Neural progenitor cell (in vitro differentiated cells): ENCODE data around the gene FSTL5. TPM values are rescaled to one million over a fixed set of nuclear protein-coding genes. Genes with fewer than 3 reads are reported as not detected.

Source experiments
- DNase-seq: peaks from one replicate; pipeline ENCODE4 v3.0.0-alpha.2; 2016; ENCODE audit warnings: low spot score
- H2AFZ ChIP-seq: fragments of 200-600 bp; sonication (generic); replicated peaks from 2 replicates; pipeline ENCODE4 v1.6.1; 2016; ENCODE audit warnings: antibody characterized with exemption
- H3F3A ChIP-seq: fragments of 200-600 bp; sonication (generic); 2 replicates; pipeline ENCODE4 v1.6.1; 2016; ENCODE audit warnings: antibody characterized with exemption, low read depth
- H3K27ac ChIP-seq: fragments of 200-600 bp; sonication (generic); 2 replicates; pipeline ENCODE4 v1.5.1; 2016; ENCODE audit warnings: mild to moderate bottlenecking
- H3K27me3 ChIP-seq: fragments of 200-600 bp; sonication (generic); 2 replicates; pipeline ENCODE4 v1.6.1; 2016; ENCODE audit warnings: mild to moderate bottlenecking, moderate library complexity
- H3K36me3 ChIP-seq: fragments of 200-600 bp; sonication (generic); 2 replicates; pipeline ENCODE4 v1.5.1; 2016
- H3K4me1 ChIP-seq: fragments of 200-600 bp; sonication (generic); 2 replicates; pipeline ENCODE4 v1.6.1; 2016; ENCODE audit warnings: mixed run types
- H3K4me2 ChIP-seq: fragments of 200-600 bp; sonication (generic); 2 replicates; pipeline ENCODE4 v1.6.1; 2016
- H3K4me3 ChIP-seq: fragments of 200-600 bp; sonication (generic); 2 replicates; pipeline ENCODE4 v1.5.1; 2016
- H3K79me2 ChIP-seq: fragments of 200-600 bp; sonication (generic); 2 replicates; pipeline ENCODE4 v1.6.1; 2016; ENCODE audit warnings: low read depth
- H3K9ac ChIP-seq: fragments of 200-600 bp; sonication (generic); 2 replicates; pipeline ENCODE4 v1.6.1; 2016
- H3K9me3 ChIP-seq: fragments of 200-600 bp; sonication (generic); 2 replicates; pipeline ENCODE4 v1.5.1; 2016; ENCODE audit warnings: low read depth
- H4K20me1 ChIP-seq: fragments of 200-600 bp; sonication (generic); 2 replicates; pipeline ENCODE4 v1.6.1; 2016; ENCODE audit warnings: low read depth
- H3K27ac Mint-ChIP-seq: 3 replicates; pipeline ENCODE4 v1.8.0; 2021; ENCODE audit warnings: mixed read lengths
- H3K27me3 Mint-ChIP-seq: 2 replicates; pipeline ENCODE4 v1.8.0; 2022; ENCODE audit warnings: low read depth, mild to moderate bottlenecking, inconsistent platforms, moderate library complexity, mixed read lengths; ENCODE audit not compliant: insufficient read depth
- H3K36me3 Mint-ChIP-seq: 3 replicates; pipeline ENCODE4 v1.8.0; 2021; ENCODE audit warnings: mixed read lengths
- H3K4me1 Mint-ChIP-seq: 3 replicates; pipeline ENCODE4 v1.8.0; 2021; ENCODE audit warnings: mixed read lengths
- H3K4me3 Mint-ChIP-seq: 3 replicates; pipeline ENCODE4 v1.8.0; 2021; ENCODE audit warnings: mild to moderate bottlenecking, moderate library complexity, mixed read lengths
- H3K9me3 Mint-ChIP-seq: 3 replicates; pipeline ENCODE4 v1.8.0; 2020; ENCODE audit warnings: mixed read lengths
- EZH2 ChIP-seq: fragments of 200-600 bp; sonication (generic); IDR thresholded peaks from 2 replicates; pipeline ENCODE4 v1.6.1; 2017; ENCODE audit warnings: antibody characterized with exemption, mild to moderate bottlenecking, moderate library complexity
- EZH2phosphoT487 ChIP-seq: fragments of 200-600 bp; sonication (generic); IDR thresholded peaks from 2 replicates; pipeline ENCODE4 v1.6.1; 2017; ENCODE audit warnings: antibody characterized with exemption
- total RNA-seq: library from RNA; depleted of rRNA; stranded (reverse); fragments of >200 nt; gene quantifications from 2 replicates; pipeline ENCODE4 v1.2.3, GENCODE V29; 2015; ENCODE audit warnings: low replicate concordance
- TF ChIP-seq, protein P1 (sequence below): fragments of 200-600 bp; sonication (generic); IDR thresholded peaks from 2 replicates; pipeline ENCODE4 v1.5.1; 2017; ENCODE audit warnings: antibody characterized with exemption, mild to moderate bottlenecking

FSTL5 gene
- total RNA-seq, 1 donor from 2014 or later, result not detected

DNA sequence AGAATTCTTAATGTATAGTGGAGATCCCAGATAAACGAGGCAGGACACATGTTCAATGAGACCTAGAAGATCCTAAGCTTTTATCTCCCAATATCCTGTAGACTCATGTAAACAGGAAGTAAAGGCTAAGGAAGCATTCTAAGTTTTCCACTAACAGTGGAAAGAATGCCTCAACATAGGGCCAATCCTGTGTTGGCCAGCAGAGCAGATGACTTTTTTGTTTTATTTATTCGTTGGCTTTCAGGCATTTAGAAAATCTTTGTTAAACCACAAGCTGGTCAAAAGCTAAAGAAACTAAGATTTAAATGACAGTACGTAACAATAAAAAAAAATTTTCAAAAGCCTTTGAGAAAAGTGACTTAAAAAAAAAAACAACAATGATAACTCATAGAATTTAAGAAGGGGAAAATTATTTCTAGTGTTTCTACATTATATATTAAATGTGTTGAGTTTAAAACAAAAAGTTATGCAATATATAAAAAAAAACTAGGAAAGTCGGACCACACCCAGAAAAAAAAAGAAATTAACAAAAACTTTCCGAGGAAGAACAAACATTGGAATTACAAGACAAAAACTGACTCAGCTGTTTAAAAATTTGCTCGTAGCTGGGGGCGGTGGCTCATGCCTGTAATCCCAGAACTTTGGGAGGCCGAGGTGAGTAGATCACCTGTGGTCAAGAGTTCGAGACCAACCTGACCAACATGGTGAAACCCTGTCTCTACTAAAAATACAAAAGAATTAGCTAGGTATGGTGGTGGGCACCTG, 759.3 kb downstream of the FSTL5 start:
- Mint-ChIP-seq H3K27ac (no peak overlapping the region), H3K36me3 (no peaks in the 10 kb centered on the region), H3K27me3 (peaks cover 4% of the 10 kb centered on the region), H3K4me3 (no peak overlapping the region), H3K4me1 (no peaks in the 10 kb centered on the region), H3K9me3 (peaks cover 2% of the 10 kb centered on the region)
- Histone ChIP-seq H3K79me2 (no peaks in the 10 kb centered on the region), H3K4me1 (no peaks in the 10 kb centered on the region), H3K9ac (no peak overlapping the region), H3K9me3 (no peaks in the 10 kb centered on the region), H3K4me3 (no peak overlapping the region), H3K4me2 (no peak overlapping the region), H3K27me3 (no peaks in the 10 kb centered on the region), H3K27ac (no peak overlapping the region), H3F3A (no peaks in the 10 kb centered on the region), H4K20me1 (no peaks in the 10 kb centered on the region), H2AFZ (no peak overlapping the region), H3K36me3 (no peaks in the 10 kb centered on the region)
- DNase-seq, result no peak
- TF ChIP-seq EZH2phosphoT487 (no peak), EZH2 (no peak)
- TF ChIP-seq, protein P1, sequence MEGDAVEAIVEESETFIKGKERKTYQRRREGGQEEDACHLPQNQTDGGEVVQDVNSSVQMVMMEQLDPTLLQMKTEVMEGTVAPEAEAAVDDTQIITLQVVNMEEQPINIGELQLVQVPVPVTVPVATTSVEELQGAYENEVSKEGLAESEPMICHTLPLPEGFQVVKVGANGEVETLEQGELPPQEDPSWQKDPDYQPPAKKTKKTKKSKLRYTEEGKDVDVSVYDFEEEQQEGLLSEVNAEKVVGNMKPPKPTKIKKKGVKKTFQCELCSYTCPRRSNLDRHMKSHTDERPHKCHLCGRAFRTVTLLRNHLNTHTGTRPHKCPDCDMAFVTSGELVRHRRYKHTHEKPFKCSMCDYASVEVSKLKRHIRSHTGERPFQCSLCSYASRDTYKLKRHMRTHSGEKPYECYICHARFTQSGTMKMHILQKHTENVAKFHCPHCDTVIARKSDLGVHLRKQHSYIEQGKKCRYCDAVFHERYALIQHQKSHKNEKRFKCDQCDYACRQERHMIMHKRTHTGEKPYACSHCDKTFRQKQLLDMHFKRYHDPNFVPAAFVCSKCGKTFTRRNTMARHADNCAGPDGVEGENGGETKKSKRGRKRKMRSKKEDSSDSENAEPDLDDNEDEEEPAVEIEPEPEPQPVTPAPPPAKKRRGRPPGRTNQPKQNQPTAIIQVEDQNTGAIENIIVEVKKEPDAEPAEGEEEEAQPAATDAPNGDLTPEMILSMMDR, result no peak

DNA sequence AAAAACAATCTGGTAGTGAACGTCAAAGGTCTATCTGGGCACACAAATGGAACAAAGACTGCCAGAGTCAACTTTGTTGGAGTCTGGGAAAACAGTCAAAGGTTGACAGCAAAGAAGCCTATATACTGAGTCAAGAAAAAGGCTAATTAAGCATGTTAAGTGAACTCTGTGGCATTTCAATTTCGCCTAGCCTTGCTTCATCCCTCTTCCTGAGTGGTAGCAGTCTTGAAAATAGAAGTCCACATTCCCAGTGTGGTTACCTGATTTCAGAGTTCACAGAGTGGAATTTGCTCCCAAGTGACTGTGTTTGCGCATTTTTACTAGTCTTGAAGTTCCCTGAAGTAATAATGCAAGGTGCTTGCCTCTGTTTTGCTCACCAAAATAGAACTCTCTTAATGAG, 760.0 kb downstream of the FSTL5 start:
- Histone ChIP-seq H3K27ac (no peak overlapping the region), H3K79me2 (no peaks in the 10 kb centered on the region), H3K27me3 (no peaks in the 10 kb centered on the region), H3K9ac (no peak overlapping the region), H3K9me3 (no peaks in the 10 kb centered on the region), H3F3A (no peaks in the 10 kb centered on the region), H4K20me1 (no peaks in the 10 kb centered on the region), H2AFZ (no peak overlapping the region), H3K4me2 (no peak overlapping the region), H3K4me3 (no peak overlapping the region), H3K4me1 (no peaks in the 10 kb centered on the region), H3K36me3 (no peaks in the 10 kb centered on the region)
- Mint-ChIP-seq H3K4me3 (no peak overlapping the region), H3K9me3 (peaks cover 2% of the 10 kb centered on the region), H3K27me3 (peaks cover 4% of the 10 kb centered on the region), H3K4me1 (no peaks in the 10 kb centered on the region), H3K27ac (no peak overlapping the region), H3K36me3 (no peaks in the 10 kb centered on the region)
- no peak for DNase-seq
- no peak for TF ChIP-seq EZH2
- no peak for TF ChIP-seq EZH2phosphoT487
- TF ChIP-seq, protein P1, result no peak

DNA sequence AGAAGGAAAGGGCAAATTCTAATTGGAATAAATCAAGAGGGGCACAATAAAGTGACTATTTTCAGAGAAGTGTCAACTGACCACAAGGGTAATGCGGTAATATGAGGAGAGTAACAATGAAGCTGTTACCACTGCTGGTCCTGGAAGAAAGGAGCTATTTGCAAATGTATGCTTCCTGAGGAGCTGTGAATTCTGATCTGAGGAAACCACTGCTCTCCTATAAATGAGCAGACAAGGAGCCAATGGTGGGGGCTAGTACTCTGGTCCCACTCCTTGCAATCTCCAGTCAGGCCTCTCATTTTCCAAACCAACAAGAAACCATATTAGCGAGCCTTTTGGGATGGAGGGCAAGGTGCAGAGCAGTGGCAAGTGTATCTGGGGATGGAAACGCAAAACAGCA, 770.2 kb downstream of the FSTL5 start:
- TF ChIP-seq, protein P1, result no peak
- TF ChIP-seq EZH2 (no peak), EZH2phosphoT487 (no peak)
- Mint-ChIP-seq H3K4me1 (peaks cover 4% of the 10 kb centered on the region), H3K27ac (no peak overlapping the region), H3K36me3 (no peaks in the 10 kb centered on the region), H3K27me3 (no peaks in the 10 kb centered on the region), H3K9me3 (no peaks in the 10 kb centered on the region), H3K4me3 (no peak overlapping the region)
- Histone ChIP-seq H3K27ac (no peak overlapping the region), H4K20me1 (no peaks in the 10 kb centered on the region), H3K4me1 (no peaks in the 10 kb centered on the region), H3K9me3 (no peaks in the 10 kb centered on the region), H3K9ac (no peak overlapping the region), H2AFZ (peak overlapping the region; percentile 87), H3F3A (no peaks in the 10 kb centered on the region), H3K36me3 (no peaks in the 10 kb centered on the region), H3K27me3 (no peaks in the 10 kb centered on the region), H3K4me3 (no peak overlapping the region), H3K79me2 (no peaks in the 10 kb centered on the region), H3K4me2 (no peak overlapping the region)
- DNase-seq, result no peak
